ENCODE data around the gene OR2A14.
"Not testable (repeated sequence)": the region's sequence is repeated elsewhere in the genome, so short reads cannot be mapped to it uniquely, and the experiment has no call there.

The OR2A14 gene

DNA sequence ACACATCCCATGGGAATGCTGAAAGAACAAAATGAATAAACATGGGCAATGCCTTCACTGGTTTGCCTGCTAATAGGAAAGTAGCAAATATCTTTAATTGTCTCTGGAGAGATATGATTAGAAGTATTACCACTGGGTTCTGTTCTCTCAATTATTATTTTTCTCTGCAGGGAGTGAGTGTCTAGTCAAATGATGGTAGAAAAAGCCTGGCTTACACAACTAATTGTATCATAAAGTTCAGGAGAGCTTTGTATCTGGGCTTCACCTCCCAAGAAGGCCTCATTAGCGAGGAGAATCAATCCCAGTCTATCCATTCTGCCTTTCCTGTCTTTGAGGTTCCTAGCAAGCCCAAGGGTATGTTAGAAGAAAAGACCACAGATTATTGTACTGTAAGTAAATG lies at the start of gene OR2A14:
Gene OR2A14, plus strand, starts transcription at position 301 of the 400 bp plus-strand sequence. CDS start 5,937 bp downstream, outside the sequence.
- no peak for DNase-seq

GRCh38 chr7:144074374-144074773 lies 48.6 kb upstream of the OR2A14 start:
- DNase-seq: no peak

GRCh38 chr7:144085978-144086377 lies 37.0 kb upstream of the OR2A14 start, which contains the start of gene OR2A12:
Gene OR2A12 (plus strand): TSS chr7:144086278. CDS start chr7:144095108, 8,830 bp downstream.
- DNase-seq: no peak

DNA sequence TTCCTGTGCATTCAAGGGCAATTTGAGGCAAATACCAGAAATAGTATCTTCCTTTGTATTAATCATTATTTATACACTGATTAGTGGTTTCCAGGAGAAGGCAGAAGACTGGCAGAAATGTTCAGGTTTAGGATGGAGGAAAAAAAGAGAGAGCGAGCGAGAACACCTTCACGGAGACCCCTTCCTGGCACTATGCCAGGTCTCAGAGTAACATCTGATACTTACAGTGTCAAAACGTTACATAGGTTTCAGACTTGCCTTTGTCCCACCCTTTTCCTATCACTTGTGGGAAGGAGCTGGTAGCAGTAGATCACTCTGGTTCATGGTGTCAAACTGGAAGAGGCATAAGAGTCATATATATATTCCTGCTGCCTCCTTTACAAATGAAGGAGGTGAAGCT lies 36.2 kb upstream of the OR2A14 start:
- no peak for DNase-seq

- DNase-seq: no peak
Observed at GRCh38 chr7:144087230-144087629, 35.7 kb upstream of the OR2A14 start.

GRCh38 chr7:144090667-144091066 lies 32.3 kb upstream of the OR2A14 start:
- no peak for DNase-seq

DNA sequence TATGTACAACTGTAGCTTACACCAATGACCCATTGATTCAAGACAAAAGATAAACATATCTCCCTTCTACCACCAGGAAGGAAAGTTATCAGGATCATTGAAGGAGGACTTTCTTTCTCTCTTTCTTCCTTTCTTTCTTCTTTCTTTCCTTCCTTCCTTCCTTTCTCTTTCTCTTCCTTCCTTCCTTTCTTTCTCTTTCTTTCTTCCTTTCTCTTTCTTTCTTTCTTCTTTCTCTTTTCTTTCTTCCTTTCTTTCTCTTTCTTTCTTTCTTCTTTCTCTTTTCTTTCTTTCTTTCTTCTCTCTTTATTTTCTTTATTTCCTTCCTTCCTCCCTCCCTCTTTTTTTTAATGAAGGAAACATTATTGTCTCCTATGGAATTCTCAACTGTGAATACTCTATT lies 24.2 kb upstream of the OR2A14 start:
- no peak for DNase-seq

GRCh38 chr7:144100607-144101006 lies 22.4 kb upstream of the OR2A14 start:
- no peak for DNase-seq

DNA sequence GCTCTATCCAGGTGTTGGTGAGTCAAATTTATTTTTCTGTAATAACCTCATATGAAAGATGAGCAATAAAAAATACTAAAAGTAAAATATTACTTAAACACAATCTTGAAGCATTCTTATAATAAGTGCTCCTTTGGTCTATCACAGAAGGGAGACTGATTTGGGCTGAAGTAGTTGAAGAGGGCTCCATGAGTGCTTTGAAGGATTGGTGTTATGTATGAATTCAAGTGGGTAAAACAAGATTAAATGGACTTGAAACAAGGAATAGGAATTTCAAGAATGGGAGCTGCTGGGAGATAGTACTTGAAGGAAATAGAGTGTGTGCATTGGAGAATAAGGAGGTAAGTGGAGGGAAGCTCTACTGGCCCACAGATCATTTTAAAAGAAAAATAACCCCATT lies 20.9 kb upstream of the OR2A14 start:
- DNase-seq: no peak

DNA sequence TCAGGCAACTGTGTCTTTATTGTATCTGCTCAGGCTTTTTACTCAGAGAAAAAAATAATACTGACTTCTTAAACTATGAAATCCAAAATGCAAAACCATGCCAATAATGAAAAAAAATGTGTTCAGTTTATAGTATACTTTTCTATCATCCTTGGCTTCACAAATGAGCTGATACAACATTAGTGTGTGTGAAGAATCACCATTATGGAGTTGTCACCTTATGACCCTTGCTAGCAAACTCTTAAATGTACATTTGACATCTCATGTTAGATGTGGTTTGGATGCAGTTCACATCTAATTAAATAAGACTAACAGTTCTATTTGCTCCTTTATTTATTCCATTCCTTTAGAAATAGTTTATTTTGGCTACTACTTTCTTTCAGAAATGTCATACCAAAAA lies 17.8 kb upstream of the OR2A14 start:
- no peak for DNase-seq

GRCh38 chr7:144109283-144109682 lies 13.7 kb upstream of the OR2A14 start, which contains the start of gene OR2A2:
Gene OR2A2 (plus strand): TSS chr7:144109583. CDS start chr7:144109583, 0 bp downstream.
- no peak for DNase-seq

DNA sequence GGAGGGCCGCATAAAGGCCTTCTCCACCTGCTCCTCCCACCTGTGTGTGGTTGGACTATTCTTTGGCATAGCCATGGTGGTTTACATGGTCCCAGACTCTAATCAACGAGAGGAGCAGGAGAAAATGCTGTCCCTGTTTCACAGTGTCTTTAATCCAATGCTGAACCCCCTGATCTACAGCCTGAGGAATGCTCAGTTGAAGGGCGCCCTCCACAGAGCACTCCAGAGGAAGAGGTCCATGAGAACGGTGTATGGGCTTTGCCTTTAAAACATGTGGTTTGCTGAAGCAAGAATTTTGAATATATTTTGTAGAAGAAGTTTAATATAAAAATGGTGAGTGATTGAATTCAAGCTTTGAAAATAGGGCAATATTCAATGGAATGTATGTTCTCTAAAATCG lies 12.7 kb upstream of the OR2A14 start:
- no peak for DNase-seq

DNA sequence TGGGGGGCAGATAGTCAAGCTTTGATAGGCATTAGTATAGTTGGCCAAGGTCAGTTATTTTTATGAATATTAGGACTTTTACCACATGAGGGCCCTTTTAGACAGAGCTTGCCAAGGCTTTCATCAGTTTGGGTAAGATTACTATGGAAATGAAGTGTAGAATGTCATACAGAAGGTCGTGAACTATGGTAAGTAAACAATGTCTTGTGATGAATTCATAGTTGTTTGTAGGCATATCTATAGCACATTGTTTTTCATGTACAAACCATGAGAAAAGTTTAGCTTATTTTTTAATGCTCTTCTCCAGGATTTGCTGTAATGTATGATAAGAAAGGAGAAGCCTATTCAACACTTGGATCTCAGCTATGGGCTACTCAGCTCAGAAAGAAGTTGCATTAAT lies 9.3 kb upstream of the OR2A14 start:
- no peak for DNase-seq

GRCh38 chr7:144118341-144118740 lies 4.6 kb upstream of the OR2A14 start:
- DNase-seq: no peak

DNA sequence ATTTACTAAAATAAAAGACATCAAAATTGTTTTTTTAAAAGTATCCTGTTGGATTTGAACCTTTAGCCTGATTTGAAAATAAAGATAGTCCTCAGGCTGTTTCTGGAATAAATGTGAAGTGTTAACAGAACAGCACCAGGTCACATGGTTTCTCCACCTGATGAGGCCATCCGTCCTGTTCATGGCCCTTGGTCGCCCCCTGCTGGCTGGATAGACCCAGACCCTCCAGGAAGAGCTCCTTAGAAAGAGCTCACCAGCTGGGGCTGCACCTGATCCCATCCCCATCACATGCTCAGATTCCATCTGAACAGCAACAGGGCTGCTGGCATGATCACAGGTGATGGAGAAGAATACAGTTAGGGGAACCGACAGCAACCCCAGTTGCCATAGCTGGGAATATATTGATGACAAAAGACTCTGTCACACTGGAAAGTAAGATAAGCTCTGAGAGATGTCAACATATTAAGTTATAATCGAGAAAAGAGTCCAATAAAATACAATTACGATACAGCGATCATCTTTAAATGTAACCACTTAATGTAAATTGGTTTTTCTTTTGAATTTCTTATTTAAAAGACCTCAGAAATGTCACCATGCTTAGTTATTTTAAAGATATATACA lies 4.8 kb downstream of the OR2A14 start:
- DNase-seq: peak; percentile 69

GRCh38 chr7:144129601-144130000 lies 6.6 kb downstream of the OR2A14 start:
- not testable (repeated sequence) for DNase-seq

DNA sequence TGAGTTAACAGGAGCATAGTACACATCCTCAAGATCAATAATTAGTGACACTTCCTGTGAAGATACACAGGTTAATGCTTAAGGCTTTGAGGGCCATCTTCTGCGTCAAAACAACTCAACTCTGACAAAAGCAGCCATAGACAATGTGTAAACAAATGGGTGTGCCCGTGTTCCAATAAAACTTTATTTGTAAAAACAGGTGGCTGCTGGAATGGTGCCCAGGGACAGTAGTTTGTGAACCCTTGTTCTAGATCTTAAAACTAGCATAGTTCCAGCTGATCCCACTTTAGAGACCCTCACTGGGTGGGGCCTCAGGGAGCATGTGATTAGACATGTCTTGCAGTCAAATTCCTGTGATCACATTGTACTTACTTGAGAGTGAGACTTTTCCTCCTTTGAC lies 7.8 kb downstream of the OR2A14 start:
- no peak for DNase-seq

- no peak for DNase-seq
Observed at GRCh38 chr7:144132262-144132661, 9.3 kb downstream of the OR2A14 start.

DNA sequence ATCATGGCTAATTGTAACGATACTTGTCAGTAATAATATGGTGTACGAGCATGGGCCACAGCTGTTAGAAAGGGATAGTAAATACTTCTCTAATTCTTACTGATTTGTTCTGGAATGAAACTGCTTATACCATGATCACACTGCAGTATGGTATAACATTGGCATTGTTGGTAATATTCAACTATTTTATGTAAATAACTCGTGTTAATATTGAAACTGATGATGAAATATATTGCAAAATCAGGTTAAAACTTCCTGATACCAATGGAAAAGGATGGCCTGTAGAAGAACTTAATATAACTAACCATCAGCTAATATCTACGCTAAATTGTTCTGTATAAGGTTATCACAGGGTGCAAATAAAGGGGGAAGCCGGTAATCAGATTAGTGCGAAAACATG lies 10.3 kb downstream of the OR2A14 start:
- DNase-seq: no peak

DNA sequence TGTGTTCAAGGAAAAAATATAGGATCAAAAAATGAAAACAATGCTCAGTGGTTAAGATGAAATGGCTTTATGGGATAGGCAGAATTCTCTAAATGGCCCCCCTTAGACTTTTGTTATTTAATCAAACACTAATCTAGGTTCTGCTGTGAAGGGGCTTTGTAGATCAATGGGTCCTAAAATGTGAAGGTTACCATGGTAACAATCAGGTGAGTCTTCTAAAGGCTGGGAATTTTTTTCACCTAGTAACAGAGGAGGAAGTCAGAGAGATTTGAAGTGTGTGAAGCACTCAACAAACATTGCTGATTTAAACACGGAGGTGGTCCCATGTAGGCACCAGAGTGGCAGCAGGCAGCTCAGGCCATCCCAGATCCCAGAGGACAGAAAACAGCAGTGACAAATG lies 11.1 kb downstream of the OR2A14 start:
- no peak for DNase-seq

DNA sequence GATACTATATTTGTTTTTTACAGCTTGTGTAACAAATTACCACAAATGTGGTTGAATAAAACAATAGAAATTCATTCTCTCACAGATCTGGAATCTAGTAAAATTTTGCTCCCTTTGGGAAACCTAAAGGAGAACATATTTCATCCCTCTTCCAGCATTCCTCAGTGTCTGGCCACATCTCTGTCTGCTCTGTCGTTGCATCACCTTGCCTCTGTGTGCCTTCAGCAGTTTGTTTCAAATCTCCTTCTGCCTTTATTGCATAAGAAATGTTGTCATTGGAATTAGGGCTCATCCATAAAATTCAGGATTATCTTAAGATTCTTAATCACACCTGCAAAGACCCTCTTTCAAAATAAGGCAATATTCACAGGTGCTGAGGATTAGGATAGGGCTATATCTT lies 14.5 kb downstream of the OR2A14 start:
- DNase-seq: no peak

DNA sequence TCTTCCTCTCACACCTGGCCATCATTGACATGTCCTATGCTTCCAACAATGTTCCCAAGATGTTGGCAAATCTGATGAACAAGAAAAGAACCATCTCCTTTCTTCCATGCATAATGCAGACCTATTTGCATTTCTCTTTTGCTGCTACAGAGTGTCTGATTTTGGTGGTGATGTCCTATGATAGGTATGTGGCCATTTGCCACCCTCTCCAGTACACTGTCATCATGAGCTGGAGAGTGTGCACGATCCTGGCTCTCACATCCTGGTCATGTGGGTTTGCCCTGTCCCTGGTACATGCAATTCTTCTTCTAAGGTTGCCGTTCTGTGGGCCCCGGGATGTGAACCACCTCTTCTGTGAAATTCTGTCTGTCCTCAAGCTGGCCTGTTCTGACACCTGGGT lies 19.2 kb downstream of the OR2A14 start:
- no peak for DNase-seq

DNA sequence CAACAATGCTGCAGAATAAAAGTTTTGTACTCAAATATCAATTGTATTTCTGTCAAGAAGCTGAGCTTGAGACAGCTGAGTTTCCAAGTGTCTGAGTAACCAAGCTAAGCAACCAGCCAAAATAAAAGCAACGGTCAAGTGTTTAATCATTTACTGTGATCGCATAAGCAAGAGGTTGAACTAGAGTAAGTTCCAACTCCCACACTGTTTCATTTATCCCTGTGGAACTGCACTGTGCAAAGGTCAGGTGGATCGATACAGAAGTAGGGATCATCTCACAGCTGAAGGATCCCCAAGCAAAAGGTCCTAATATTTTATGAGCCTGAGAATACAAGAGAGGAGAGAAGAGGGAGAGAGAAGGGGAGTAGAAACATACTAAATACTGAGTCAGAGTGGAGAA lies 21.4 kb downstream of the OR2A14 start:
- DNase-seq: no peak

- DNase-seq: no peak
Observed at GRCh38 chr7:144148224-144148827, 25.4 kb downstream of the OR2A14 start.

DNA sequence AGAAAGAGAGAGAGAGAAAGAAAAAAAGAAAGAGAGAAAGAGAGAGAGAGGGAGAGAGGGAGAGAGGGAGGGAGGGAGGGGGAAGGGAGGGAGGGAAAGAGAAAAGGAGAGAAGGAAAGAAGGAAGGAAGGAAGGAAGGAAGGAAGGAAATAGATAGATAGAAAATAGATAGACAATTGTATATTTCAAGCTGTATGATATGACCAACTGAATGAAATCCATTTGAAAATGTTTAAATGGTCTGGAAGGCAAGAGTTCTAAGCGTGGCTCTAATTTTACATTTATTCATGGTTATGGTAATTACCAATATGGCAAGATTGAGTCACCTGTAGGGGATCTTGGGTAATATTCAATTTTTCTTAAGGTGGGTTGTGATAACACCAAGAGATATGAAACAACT lies 35.9 kb downstream of the OR2A14 start:
- DNase-seq: no peak

Data from NCI-H2171 (cell line).